Posterior vena cava (tissue), 2 donors: ENCODE data around the gene GRAP2. TPM values are rescaled to one million over a fixed set of nuclear protein-coding genes. Genes with fewer than 3 reads are reported as not detected.

ENCODE experiments used
- DNase-seq: peaks from one replicate; pipeline ENCODE4 v3.0.0-alpha.2; 2020; ENCODE audit warnings: low spot score
- intact Hi-C, 2 donors: fragments of 100-400 bp; cut with DNase I; formaldehyde crosslinking; loops; one replicate each; pipeline versions ENCODE4 v1.14.1 to v1.14.2; 2022 to 2023
- total RNA-seq, 2 donors: library from RNA; stranded (reverse); fragmentation: NEBNext Ultra II Directional; extraction: Animal tissue kit (Norgen Biotek cat#: 25700); gene quantifications; one replicate each; pipeline ENCODE4 v1.2.1, GENCODE V29; 2021
- donor health status: DM: yes; HTN: yes; CAD: no.
- donor health status: DM: yes; HTN: yes; CAD: no.

GRAP2 gene
- total RNA-seq, 2 donors from 2014 or later: 2.0 to 4.1 TPM

- DNase-seq: no peak
- intact Hi-C loops: no loop called here
Observed at GRCh38 chr22:40022536-40023240, 121.8 kb downstream of the GRAP2 start.

Other genes with a start within 250 kb of the GRAP2 start
- not detected for gene ENTHD1, start 7.3 kb upstream of the GRAP2 start, total RNA-seq
- under 1 TPM in 1 of 2 donors, not detected in 1; 0.29 TPM for gene TMA7B, start 59.3 kb downstream of the GRAP2 start, total RNA-seq
- gene FAM83F, start 93.9 kb downstream of the GRAP2 start, total RNA-seq: under 1 TPM in 1 of 2 donors, not detected in 1; 0.42 TPM